ENCODE results near the gene TCERG1L.

- TF ChIP-seq, protein P1, sequence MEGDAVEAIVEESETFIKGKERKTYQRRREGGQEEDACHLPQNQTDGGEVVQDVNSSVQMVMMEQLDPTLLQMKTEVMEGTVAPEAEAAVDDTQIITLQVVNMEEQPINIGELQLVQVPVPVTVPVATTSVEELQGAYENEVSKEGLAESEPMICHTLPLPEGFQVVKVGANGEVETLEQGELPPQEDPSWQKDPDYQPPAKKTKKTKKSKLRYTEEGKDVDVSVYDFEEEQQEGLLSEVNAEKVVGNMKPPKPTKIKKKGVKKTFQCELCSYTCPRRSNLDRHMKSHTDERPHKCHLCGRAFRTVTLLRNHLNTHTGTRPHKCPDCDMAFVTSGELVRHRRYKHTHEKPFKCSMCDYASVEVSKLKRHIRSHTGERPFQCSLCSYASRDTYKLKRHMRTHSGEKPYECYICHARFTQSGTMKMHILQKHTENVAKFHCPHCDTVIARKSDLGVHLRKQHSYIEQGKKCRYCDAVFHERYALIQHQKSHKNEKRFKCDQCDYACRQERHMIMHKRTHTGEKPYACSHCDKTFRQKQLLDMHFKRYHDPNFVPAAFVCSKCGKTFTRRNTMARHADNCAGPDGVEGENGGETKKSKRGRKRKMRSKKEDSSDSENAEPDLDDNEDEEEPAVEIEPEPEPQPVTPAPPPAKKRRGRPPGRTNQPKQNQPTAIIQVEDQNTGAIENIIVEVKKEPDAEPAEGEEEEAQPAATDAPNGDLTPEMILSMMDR (IDR thresholded peaks at IDR 0.05) = no peak
- TF ChIP-seq POLR2A (IDR thresholded peaks at IDR 0.05) = no peak
Observed at GRCh38 chr10:131075218-131075770, 236.2 kb downstream of the TCERG1L start.
